CD4-positive, CD25-positive, alpha-beta regulatory T cell (primary cell): ENCODE measurements around the gene STAT6. TPM values are rescaled to one million over a fixed set of nuclear protein-coding genes. Genes with fewer than 3 reads are reported as not detected.

ENCODE experiments used
- ATAC-seq, 2 donors: fragments of 150-1000 bp; cut with Tn5 transposase; one replicate each; pipeline ENCODE4 v1.10.0; 2021; ENCODE audit warnings: low read depth in 2 of 2, moderate number of reproducible peaks in 2 of 2, moderate library complexity in 1 of 2
- DNase-seq, 3 donors: peaks; one replicate each; pipeline versions ENCODE4 v3.0.0 to v3.0.0-alpha.2; 2012 to 2022; ENCODE audit warnings: mixed read lengths in 1 of 3
- H3K27ac ChIP-seq: one replicate; pipeline ENCODE4 v1.7.0; 2013; ENCODE audit warnings: mild to moderate bottlenecking, low read length; ENCODE audit not compliant: insufficient read depth, poor library complexity, severe bottlenecking
- H3K27me3 ChIP-seq: one replicate; pipeline ENCODE4 v1.7.0; 2013; ENCODE audit warnings: low read length; ENCODE audit not compliant: control insufficient read depth, insufficient read depth
- H3K36me3 ChIP-seq: one replicate; pipeline ENCODE4 v1.7.0; 2013; ENCODE audit warnings: mild to moderate bottlenecking, low read length, moderate library complexity; ENCODE audit not compliant: control insufficient read depth, insufficient read depth
- H3K4me1 ChIP-seq: 2 replicates; pipeline ENCODE4 v1.7.0; 2013; ENCODE audit warnings: mild to moderate bottlenecking, low read length; ENCODE audit not compliant: insufficient read depth, control insufficient read depth, poor library complexity, severe bottlenecking
- H3K4me3 ChIP-seq: one replicate; pipeline ENCODE4 v1.7.0; 2013; ENCODE audit warnings: low read depth, mild to moderate bottlenecking, low read length, moderate library complexity
- H3K9me3 ChIP-seq, 2 experiments: 1 replicate in 1 of 2; 2 replicates in 1 of 2; pipeline ENCODE4 v1.7.0; 2013; ENCODE audit warnings: low read length in 2 of 2, mild to moderate bottlenecking in 1 of 2, moderate library complexity in 1 of 2; ENCODE audit not compliant: control insufficient read depth in 2 of 2
- H3K27ac Mint-ChIP-seq, 3 donors: one replicate each; pipeline ENCODE4 v1.8.0; 2020 to 2022; ENCODE audit warnings: mild to moderate bottlenecking in 3 of 3, mixed read lengths in 3 of 3, moderate library complexity in 2 of 3
- H3K27me3 Mint-ChIP-seq: one replicate; pipeline ENCODE4 v1.8.0; 2022; ENCODE audit warnings: mild to moderate bottlenecking, mixed read lengths
- H3K36me3 Mint-ChIP-seq: one replicate; pipeline ENCODE4 v1.8.0; 2020; ENCODE audit warnings: mixed read lengths
- H3K4me1 Mint-ChIP-seq, 4 donors: one replicate each; pipeline ENCODE4 v1.8.0; 2020 to 2022; ENCODE audit warnings: mixed read lengths in 4 of 4, mild to moderate bottlenecking in 1 of 4
- H3K4me3 Mint-ChIP-seq, 4 donors: one replicate each; pipeline ENCODE4 v1.8.0; 2020 to 2022; ENCODE audit warnings: mild to moderate bottlenecking in 4 of 4, mixed read lengths in 4 of 4, moderate library complexity in 3 of 4
- H3K9me3 Mint-ChIP-seq, 7 donors: one replicate each; pipeline ENCODE4 v1.8.0; 2020 to 2022; ENCODE audit warnings: mixed read lengths in 7 of 7, mild to moderate bottlenecking in 3 of 7, moderate library complexity in 2 of 7
- polyA plus RNA-seq, 4 donors: library from polyadenylated mRNA; unstranded; fragments of 300-500 nt; fragmentation: Illumina TruSeq; gene quantifications; one replicate each; pipeline ENCODE4 v1.2.3, GENCODE V29; 2021
- total RNA-seq: library from RNA; stranded (reverse); gene quantifications from one replicate; pipeline ENCODE4 v1.2.3, GENCODE V29; 2022

The STAT6 gene
- total and polyA plus RNA-seq, 5 donors from 2014 or later = 69.2 to 215 (median 77.5) TPM

DNA sequence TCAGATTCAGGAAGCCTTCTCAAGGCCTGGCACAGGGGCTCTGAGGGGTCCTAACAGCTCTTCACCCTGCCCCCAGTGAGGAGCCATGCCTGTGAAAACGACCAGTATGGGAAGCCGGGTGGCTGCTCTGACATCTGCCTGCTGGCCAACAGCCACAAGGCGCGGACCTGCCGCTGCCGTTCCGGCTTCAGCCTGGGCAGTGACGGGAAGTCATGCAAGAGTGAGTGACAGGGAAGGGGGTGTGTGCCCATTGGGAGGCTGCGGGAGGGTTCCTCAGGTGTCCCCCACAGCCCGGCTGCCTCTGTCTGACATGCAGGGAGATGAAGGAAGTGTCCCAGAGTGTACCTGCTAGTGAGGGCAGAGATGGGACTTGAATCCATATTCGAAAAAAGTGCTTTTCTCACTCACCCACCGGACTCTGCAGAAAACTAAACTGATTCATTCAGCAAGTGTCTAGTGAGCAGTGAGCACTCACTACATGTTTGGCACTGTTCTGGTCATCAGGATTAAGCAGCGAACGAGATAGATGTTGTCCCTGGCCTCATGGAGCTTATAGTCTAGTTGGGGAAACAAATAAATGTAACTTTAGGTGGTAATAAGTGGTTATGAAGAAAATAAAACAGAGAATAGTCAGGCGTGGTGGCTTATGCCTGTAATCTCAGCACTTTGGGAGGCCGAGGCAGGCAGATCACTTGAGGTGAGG, 45.7 kb upstream of the STAT6 start:
- no peak overlapping the region for H3K4me3 Mint-ChIP-seq
- no peaks in the 10 kb centered on the region for H3K36me3 ChIP-seq
- peaks cover 7% of the 10 kb centered on the region for H3K36me3 Mint-ChIP-seq
- H3K27me3 ChIP-seq = no peaks in the 10 kb centered on the region
- no peak overlapping the region for H3K4me3 ChIP-seq
- no peaks in the 10 kb centered on the region for H3K9me3 Mint-ChIP-seq
- no peaks in the 10 kb centered on the region for H3K9me3 ChIP-seq
- H3K4me1 ChIP-seq = no peaks in the 10 kb centered on the region
- H3K4me1 Mint-ChIP-seq = peaks cover 0 to 2% (median 0%) of the 10 kb centered on the region in 4 donors
- DNase-seq = no peak
- peaks cover 5% of the 10 kb centered on the region for H3K27me3 Mint-ChIP-seq
- H3K27ac ChIP-seq = no peak overlapping the region
- no peak for ATAC-seq
- peak overlapping the region in 1 of 3 donors; percentile 54 for H3K27ac Mint-ChIP-seq

DNA sequence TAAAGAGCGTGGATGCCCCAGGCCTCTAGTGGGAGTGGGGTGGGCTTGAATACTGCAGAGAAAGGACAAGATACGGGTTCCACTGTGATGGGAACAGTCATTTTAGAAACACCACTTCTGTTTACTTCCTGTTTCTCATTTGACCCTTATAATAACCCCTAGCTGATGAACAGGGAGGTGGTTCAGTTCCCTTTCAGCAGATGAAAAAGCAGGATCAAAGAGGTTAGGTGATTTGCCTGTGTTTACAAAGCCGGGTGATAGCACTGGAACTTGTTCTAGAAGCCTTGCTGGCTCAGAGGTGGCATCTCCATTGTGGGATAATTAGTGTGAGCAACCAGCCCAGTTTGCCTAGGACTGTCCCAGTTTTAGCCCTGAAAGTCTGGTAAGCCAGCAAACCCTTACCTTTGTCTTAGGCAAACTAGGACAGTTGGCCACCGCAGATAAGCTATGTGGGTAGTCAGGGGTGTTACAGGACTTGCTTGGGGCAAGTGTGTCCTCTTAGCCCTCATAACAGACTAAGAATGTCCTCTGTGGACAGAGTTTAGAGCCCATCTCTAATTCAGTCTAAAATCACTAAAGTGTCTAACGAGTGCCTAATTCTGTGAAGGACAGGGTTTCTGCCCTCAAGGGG, 43.8 kb upstream of the STAT6 start:
- Histone ChIP-seq H3K4me1 (no peaks in the 10 kb centered on the region), H3K36me3 (no peaks in the 10 kb centered on the region), H3K27me3 (no peaks in the 10 kb centered on the region), H3K4me3 (no peak overlapping the region), H3K9me3 (no peaks in the 10 kb centered on the region), H3K27ac (no peak overlapping the region)
- Mint-ChIP-seq H3K27ac (no peak overlapping the region), H3K9me3 (no peaks in the 10 kb centered on the region), H3K4me1 (peaks cover 0 to 2% (median 0%) of the 10 kb centered on the region in 4 donors), H3K36me3 (no peaks in the 10 kb centered on the region), H3K27me3 (peaks cover 9% of the 10 kb centered on the region), H3K4me3 (peak overlapping the region in 1 of 4 donors; percentile 68)
- DNase-seq = no peak
- no peak for ATAC-seq

DNA sequence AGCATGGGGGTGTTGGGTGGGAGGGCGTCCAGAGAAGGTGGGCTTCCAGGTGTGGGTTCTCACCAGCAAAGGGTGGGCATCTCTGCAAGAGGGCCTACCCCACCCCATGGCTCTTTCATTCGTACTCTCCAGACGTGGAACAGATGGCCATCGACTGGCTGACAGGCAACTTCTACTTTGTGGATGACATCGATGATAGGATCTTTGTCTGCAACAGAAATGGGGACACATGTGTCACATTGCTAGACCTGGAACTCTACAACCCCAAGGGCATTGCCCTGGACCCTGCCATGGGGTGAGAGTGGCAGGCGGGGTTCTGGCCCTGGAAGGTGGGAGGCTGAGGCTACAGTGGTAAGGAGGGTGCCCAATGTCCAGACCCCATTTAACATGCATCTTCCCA, 42.9 kb upstream of the STAT6 start:
- Histone ChIP-seq H3K27me3 (no peaks in the 10 kb centered on the region), H3K36me3 (no peaks in the 10 kb centered on the region), H3K9me3 (no peaks in the 10 kb centered on the region), H3K4me1 (no peaks in the 10 kb centered on the region), H3K4me3 (no peak overlapping the region), H3K27ac (no peak overlapping the region)
- peaks cover 0 to 2% (median 0%) of the 10 kb centered on the region in 4 donors for H3K4me1 Mint-ChIP-seq
- H3K27ac Mint-ChIP-seq = no peak overlapping the region
- H3K4me3 Mint-ChIP-seq = no peak overlapping the region
- H3K36me3 Mint-ChIP-seq = no peaks in the 10 kb centered on the region
- DNase-seq (no peak), ATAC-seq (no peak)
- H3K9me3 Mint-ChIP-seq = no peaks in the 10 kb centered on the region
- peaks cover 9% of the 10 kb centered on the region for H3K27me3 Mint-ChIP-seq

DNA sequence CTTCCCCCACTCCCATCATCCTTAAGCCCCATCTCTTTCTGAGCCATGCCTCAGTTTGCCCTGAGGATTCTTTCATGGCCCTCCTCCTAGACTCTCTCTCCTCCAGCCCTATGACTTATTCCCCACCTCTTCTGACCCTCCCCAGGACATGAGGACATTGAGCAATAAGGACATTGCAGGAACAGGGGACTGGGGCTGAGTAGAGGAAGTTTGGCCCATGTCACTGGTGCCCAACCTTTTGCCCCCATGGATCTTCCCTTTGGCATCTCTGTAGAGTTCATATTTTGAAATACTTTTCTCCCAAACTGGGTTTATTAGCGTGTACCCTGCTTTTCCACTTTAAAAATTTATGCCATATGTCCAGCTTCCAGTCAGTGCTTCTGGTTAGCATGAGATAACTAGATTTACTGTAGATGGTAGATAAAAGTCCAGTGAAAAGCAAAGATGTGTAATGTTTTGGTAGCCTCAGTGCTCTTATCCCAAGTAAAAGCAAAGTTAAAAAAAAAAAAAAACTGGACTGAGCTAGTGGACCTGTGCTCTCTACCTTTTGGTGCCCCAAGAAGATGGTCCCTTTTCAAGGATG, 42.3 kb upstream of the STAT6 start:
- no peaks in the 10 kb centered on the region for H3K4me1 ChIP-seq
- no peak overlapping the region for H3K27ac Mint-ChIP-seq
- no peaks in the 10 kb centered on the region for H3K27me3 ChIP-seq
- no peaks in the 10 kb centered on the region for H3K9me3 Mint-ChIP-seq
- peaks cover 0 to 2% (median 0%) of the 10 kb centered on the region in 4 donors for H3K4me1 Mint-ChIP-seq
- DNase-seq = no peak
- peaks cover 9% of the 10 kb centered on the region for H3K27me3 Mint-ChIP-seq
- H3K36me3 ChIP-seq = no peaks in the 10 kb centered on the region
- no peaks in the 10 kb centered on the region for H3K36me3 Mint-ChIP-seq
- H3K27ac ChIP-seq = no peak overlapping the region
- no peak for ATAC-seq
- no peaks in the 10 kb centered on the region for H3K9me3 ChIP-seq
- peak overlapping the region in 1 of 4 donors; percentile 2 for H3K4me3 Mint-ChIP-seq
- no peak overlapping the region for H3K4me3 ChIP-seq

DNA sequence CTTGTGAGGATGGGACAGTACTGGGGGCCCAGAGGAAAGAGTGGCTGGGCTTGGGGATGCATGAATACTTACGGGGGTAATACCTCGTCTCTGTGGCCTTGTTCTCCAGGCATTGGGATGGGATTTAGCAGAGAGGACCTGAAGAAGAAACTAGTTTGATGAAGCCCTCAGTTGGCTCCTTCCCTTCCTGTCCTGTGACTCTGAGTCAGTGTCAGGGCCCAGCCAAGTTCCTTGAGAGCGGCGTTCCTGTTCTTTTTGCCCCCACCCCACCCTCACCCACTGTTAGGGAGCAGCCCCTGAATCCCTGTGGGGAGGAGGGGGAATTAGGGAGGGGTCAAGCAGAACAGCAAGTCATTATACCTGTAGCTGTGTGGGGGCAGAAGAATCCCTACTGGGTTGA, 41.5 kb upstream of the STAT6 start:
- DNase-seq = no peak
- no peaks in the 10 kb centered on the region for H3K9me3 Mint-ChIP-seq
- H3K27ac ChIP-seq = no peak overlapping the region

DNA sequence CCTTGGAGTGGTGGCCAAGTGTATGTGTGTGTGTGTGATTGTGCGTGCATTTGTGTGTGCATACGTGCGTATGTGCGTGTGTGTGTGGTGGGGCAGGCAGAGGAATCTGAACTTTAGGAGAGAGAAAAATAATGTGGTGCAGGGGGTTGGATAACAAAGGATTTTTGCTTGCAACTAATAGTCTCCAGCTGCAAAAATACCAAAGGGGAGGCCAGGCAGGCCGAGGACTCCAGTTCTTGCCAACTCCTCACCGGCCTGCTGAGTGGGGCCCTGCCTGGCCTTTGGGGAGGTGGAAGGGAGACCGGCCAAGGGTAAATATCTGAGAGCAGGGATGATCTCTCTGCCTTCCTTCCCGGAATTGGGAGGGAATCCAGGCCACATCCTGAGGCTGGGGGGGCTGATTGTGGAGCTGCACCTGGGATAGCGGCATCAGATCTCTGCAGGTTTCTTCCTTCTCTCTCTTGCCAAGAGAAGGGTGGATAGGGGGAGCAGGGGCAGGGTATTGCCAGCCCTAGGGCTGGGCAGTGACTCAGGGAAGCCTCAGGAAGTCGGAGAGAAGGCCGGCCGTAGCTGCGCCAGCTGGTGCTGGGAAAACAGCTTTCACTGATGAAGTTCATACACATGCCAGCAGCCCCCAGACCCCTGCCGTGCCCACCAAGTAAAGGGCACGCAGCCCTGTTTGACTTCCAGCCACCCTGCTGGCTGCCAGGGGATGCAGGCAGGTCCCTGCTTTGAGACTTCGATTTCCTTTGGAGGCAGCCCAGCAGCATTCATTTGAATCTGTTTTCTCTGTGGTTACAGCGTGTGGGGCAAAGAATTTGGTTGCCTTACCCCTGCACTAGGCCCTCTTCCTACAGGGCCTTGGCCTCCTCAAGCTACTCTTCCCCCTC, 40.8 kb upstream of the STAT6 start:
- Mint-ChIP-seq H3K9me3 (no peaks in the 10 kb centered on the region), H3K4me1 (no peaks in the 10 kb centered on the region), H3K27me3 (peaks cover 9% of the 10 kb centered on the region), H3K27ac (peak overlapping the region in 2 of 3 donors; percentile 39 to 56), H3K36me3 (no peaks in the 10 kb centered on the region), H3K4me3 (no peak overlapping the region)
- Histone ChIP-seq H3K9me3 (no peaks in the 10 kb centered on the region), H3K27me3 (no peaks in the 10 kb centered on the region), H3K4me3 (no peak overlapping the region), H3K27ac (no peak overlapping the region), H3K4me1 (no peaks in the 10 kb centered on the region), H3K36me3 (no peaks in the 10 kb centered on the region)
- no peak for DNase-seq
- no peak for ATAC-seq

More for the DNA sequence above, 41.5 kb upstream of the STAT6 start:
- H3K4me3 ChIP-seq = no peak overlapping the region
- Mint-ChIP-seq H3K4me3 (no peak overlapping the region), H3K27me3 (peaks cover 9% of the 10 kb centered on the region), H3K36me3 (no peaks in the 10 kb centered on the region), H3K27ac (no peak overlapping the region), H3K4me1 (peaks cover 0 to 2% (median 0%) of the 10 kb centered on the region in 4 donors)
- no peaks in the 10 kb centered on the region for H3K9me3 ChIP-seq
- ATAC-seq = no peak
- H3K4me1 ChIP-seq = no peaks in the 10 kb centered on the region
- H3K27me3 ChIP-seq = no peaks in the 10 kb centered on the region
- no peaks in the 10 kb centered on the region for H3K36me3 ChIP-seq

DNA sequence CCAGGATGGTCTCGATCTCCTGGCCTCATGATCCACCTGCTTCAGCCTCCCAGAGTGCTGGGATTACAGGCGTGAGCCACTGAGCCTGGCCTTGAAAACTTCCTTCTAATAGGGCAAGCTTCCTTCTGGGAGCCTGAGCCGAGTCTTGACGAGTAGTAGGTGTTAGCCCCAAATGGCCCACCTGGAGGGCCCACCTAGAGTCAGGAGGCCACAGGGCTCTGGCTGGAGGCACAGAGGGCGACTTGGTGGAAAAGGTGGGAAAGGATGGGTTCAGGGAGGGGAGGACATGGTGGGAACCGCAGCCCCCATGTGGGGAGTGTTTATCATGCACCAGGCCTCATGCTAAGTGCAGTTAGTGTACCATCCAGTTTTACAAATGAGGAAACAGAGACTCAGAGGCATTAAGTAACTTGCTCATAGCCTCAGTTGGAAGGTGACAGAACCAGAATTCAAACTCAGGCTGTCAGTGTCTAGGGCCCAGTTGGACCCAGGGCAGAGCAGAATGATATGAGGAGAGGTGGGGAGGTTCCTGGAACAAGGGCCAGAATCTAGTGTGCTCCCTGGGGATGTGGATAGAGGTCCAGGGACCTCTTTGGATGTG, 39.3 kb upstream of the STAT6 start:
- H3K36me3 ChIP-seq = no peaks in the 10 kb centered on the region
- no peaks in the 10 kb centered on the region for H3K9me3 ChIP-seq
- no peak overlapping the region for H3K27ac Mint-ChIP-seq
- no peak overlapping the region for H3K4me3 Mint-ChIP-seq
- no peaks in the 10 kb centered on the region for H3K36me3 Mint-ChIP-seq
- H3K27ac ChIP-seq = no peak overlapping the region
- no peaks in the 10 kb centered on the region for H3K4me1 Mint-ChIP-seq
- no peak for DNase-seq
- H3K27me3 Mint-ChIP-seq = peaks cover 9% of the 10 kb centered on the region
- no peaks in the 10 kb centered on the region for H3K27me3 ChIP-seq
- H3K4me3 ChIP-seq = no peak overlapping the region
- H3K4me1 ChIP-seq = no peaks in the 10 kb centered on the region
- H3K9me3 Mint-ChIP-seq = no peaks in the 10 kb centered on the region
- ATAC-seq = no peak
